Measurements from ENCODE around the gene KRT4.
"Not testable (repeated sequence)": the region's sequence is repeated elsewhere in the genome, so short reads cannot be mapped to it uniquely, and the experiment has no call there.

KRT4 gene

DNA sequence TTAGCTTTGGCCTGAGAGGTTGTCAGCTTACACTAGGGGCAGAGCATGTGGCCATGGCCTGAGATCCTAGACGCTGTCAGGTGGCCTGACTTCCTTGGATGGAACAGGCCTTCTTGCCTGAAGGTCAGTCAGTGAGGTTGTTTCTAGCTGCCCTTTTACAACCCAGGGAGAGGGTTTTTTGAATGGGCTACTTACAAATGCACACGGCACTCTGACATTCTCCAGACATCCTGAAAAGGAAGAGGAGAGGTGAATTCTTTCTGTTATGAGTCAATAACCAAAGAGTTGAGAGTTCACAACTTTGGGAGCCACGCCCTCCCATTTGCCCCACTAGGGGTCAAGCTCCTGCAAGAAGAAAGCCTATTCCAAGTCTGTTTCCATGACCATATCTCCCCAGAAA lies 44.6 kb downstream of the KRT4 start:
- DNase-seq = no peak

DNA sequence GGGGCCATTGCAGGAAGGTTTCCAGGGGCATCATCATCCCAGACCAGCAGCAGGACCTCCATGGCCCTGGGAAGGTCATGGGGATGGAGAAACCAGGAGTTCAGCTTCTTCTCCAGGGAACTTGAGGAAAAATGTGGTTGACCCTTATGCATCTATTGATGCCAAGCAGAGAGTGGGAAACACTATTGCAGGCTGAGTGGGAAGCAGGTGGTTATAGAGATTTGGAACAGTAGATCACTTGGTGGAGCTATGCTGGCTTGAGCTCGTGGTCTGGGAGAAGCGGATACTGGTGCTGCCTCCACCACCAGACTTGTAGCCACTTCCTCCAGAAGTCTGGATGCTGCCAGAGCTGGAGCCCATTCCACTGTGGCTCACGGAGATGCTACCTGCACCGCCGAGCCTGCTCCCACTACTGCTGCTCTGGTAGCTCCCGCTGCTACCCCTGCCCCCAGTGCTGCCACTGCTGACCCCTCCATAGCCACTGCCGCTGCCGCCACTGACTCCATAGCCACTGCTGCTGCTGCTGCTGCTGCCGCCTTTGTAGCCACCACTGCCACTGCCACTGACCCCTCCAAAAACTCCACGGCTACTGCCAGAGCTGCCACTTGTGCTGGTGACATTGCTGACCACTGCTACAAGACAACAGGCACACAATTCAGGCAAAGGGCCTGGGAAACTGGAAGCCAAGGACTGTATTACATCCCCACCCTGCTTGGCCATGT lies 45.3 kb downstream of the KRT4 start:
- DNase-seq = no peak

DNA sequence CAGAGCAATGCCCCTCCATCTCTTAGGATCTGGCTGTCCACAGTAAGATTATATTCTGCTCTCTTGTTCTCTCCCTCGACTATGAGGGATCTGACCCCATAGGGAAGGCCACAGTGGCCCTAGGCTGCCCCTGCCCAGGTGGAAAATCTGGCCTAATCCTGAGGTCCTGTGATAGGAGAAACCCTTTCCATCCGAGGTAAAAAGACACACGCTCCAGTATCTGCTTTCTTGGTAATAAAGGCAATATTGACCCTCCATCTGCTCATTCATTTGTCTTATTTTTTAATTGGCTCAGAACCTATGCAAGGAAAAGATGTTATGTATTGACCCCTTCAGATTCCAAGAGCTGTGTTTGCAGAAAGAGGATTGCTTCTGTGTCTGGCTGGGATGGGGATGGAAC lies 46.5 kb downstream of the KRT4 start:
- DNase-seq = no peak

DNA sequence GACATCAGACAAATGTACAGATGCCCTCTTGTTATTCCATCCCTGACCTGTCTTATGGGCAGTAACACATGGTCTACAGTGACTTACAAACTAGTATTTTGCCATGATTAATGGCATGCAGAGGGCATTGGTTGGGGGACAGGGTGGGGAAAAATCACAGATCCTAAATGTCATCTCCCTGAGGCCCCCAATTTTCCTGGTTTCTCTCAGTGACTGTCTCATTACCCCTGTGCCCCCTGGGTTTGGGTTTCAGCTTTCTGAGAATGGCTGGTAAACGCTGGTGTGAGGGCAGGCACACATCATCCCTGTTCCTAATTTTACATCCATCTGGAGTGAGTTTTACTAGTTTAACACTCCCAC lies 46.9 kb downstream of the KRT4 start:
- DNase-seq = no peak

DNA sequence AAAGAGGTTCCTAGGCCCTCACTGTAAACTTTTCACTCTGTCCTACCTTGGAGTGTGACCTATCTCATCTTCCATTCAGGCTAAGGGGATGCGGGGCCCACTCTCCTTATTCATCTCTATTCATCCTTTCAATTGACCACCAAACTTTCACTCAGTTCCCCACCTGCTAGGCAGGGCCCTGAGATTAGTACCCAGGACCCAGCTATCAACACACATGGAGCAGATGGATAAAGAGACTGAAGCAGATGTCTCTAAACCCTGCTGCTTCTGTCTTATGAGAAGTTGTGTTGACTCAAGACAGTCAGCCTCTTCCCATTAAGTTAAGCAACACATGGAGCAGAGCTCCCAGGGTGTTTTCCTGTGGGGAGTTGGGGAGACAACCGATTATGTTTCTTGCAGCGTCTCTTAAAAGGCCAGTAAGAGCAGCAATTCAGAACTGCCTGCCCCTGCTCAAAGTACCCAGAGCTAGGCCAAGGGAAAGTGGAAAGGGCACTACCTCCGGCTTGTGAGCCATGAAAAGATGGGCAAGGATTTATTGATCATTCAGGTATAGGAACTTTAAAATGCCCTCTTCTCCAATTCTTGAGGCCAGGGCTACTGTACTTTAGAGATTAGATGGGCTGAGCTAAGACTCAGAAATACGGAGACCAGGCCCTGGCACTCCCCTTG lies 47.4 kb downstream of the KRT4 start:
- DNase-seq = no peak

DNA sequence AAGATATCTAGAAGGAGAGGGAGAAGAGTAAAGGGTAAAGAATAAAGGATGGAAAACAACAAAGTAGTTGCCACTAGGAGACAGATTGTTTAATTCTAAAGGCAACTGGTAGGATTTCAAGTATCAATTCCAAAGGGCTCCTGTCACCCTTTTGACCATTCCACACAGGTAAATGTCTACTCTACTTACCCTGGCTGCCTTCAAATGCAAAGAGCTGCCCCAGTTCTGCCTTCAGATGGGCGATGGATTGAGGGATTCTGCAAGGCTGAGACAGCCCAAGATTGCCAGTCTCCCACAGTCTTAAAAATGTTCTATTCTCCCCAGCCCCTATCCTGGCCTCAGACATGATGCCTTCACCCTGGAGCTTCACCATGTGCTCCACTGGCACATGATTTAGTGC lies 48.2 kb downstream of the KRT4 start:
- no peak for DNase-seq

DNA sequence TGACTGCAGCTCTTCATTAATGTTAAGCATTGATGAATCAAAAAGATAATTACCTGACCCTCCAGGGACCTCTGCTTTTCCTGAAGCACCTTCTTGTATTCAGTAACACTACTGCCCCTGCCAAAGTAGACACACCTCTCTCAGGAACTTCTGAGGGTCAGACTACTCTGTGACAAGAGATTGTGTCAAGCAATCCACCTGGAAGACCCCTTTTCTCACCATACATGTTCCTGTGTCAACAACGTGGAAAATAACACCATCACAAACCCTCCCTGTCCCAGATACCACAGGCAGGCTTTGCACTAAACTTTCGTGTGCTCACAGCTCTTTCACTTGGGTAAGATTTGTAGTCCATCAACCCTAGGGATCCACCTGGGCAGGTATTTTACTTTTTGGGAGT lies 49.9 kb downstream of the KRT4 start:
- no peak for DNase-seq

DNA sequence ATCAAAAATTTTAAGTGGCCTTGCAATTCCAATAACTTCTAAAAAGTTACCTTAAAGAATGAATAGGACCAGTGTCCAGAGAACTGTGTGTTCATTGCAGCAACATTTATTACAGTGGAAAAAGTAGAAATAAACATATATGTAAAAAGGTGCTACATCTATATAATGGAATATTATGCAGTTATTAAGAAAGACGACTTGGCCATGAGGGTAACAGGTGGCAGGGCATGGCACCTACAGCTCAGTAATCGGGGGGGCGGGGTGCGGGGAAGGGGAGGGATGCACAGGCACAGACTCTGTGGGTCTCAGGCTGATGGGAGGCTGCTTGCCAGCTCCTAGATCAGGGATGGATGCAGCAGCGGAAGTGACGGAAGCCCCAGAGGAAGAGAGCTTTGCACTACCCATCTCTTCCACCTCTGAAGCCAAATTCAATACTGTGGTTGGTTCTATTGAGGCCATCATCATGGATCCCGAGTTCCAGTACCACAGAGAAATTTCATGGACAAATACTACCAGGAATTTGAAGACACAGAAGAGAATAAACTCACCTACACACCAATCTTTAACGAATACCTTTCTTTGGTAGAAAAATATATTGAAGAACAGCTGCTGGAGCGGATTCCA lies 50.8 kb downstream of the KRT4 start:
- no peak for DNase-seq

DNA sequence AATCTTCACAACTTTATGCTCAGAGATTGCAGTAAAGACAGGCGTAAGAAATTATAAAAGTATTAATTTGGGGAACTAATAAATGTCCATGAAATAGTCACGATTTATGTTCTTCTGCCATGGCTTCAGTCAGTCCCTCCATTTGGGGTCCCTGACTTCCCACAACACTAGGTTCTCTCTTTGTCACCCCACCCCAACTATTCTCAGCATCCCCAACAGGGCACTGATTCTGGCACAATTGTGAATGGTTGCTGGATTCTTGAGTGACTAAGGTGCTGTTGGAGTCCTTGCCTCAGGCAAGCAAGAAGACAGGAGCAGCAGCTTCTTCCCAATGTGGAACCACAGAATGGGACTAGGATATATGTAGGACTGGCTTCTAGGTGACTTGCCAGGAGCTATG lies 52.1 kb downstream of the KRT4 start:
- DNase-seq = no peak

DNA sequence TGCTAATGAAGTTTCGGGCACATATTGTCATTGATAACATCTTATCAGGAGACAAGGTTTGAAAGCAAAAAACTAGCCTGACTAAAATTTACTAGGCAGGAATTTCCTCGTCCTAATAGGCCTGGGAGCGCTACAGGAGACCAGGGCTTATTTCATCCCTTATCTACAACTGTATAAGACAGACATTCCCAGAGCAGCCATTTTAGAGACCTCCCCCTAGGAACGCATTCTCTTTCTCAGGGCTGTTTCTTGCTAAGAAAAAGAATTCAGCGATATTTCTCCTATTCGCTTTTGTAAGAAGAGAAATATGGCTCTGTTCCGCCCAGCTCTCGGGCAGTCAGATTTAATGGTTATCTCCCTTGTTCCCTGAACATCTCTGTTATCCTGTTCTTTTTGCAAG lies 52.7 kb downstream of the KRT4 start:
- not testable (repeated sequence) for DNase-seq

DNA sequence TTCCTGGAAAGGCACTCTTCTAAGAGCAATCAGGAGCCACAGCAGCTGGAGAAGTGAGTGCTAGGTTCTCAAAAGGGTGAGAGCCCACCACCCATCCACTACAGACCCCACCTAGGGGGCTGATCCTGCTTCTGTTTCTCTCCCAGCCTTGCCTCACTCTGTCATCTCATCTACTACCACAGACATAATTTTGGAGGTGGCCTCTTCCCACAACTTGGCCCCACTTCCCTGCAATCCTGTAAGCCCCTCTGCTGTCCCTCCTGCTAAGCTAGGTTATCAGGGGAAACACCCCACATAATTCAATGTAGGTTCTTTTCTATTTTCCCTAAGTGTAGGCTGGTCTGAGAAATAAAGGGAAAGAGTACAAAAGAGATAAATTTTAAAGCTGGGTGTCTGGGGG lies 53.3 kb downstream of the KRT4 start:
- DNase-seq = no peak

DNA sequence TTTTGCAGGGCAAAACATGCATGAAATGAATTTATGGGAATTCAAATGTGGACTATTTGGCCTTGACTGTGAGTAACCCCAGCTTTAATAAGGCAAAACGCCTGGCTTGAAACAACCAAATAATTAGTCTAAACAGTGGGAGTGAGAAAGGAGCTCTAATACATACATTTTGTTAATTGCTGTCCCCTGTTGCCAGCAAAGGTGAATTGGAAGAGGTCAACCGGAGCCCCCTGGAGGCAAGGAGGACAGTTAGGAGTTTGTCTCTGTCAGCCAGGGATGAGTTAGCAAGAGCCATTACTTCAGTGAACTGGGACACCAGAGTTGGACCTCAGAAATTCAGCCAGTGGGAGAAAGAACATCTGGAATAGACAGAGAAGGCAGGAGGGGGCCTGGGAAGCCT lies 54.2 kb downstream of the KRT4 start:
- peak in 1 of 6 experiments; percentile 3 for DNase-seq

DNA sequence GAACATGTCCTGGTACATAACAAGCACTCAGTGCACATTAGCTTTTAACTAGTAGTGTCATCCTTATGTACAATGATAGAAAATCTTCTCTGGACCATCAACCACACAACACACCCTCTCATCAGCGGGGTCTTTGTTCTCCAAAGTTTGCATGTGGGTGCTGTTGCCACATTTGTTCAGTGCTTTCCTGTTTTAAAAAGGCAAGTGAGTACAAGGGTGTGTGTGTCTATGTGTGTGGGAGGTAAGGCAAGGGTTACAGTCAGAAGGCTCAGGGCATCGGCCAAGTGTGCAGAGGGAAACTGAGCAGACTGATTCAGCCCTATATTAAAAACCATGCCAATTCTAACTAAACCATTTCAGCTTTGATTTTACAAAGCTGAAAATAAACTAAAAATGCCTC lies 54.7 kb downstream of the KRT4 start:
- no peak for DNase-seq

DNA sequence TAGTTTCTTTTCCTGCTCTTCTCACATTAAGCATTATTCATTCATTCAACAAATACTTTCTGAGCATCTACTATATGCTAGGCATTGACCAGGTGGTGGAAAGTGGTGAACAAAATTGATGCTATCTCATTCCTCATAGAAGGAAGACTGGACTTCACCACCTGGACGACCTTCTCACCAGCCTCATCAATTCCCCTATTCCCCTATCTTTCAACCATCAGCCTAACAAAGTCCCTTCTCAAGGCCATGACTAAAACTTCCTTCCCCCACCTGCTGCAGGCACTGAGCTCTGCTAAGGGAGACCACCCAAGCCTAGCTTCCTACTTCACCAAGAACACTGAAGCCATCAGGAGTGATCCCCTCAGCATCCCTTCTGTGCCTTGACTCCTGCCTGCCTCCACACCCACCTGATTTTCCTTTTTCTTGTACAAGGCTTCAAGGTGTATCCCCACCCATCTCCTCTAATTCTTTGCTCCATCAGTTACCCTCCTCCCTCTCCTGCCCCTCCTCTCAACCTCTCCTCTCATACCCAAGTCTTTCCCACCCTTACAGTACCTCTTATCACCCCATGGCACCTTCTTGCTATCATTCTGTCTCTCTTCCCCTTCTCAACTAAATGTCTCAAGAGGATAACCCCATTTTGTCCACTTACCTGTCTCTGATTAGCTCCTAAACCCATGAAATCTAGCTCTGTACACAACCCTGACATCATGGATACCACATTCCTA lies 56.3 kb downstream of the KRT4 start:
- DNase-seq = no peak

Measured in stimulated activated naive CD4-positive, alpha-beta T cell (primary cell).